22Rv1 (cell line): ENCODE results near the gene HNRNPF.

ENCODE experiments used
- CTCF ChIP-seq: fragments of 450-650 bp; IDR thresholded peaks from 2 replicates; pipeline ENCODE4 v1.5.1; 2017; ENCODE audit warnings: mild to moderate bottlenecking
- ZFX ChIP-seq: fragments of 450-650 bp; IDR thresholded peaks from 2 replicates; pipeline ENCODE4 v1.6.1; 2017; ENCODE audit warnings: antibody characterized with exemption, borderline replicate concordance

- no peak for TF ChIP-seq CTCF
- TF ChIP-seq ZFX: no peak
Observed at GRCh38 chr10:43391496-43391895, 17.5 kb downstream of the HNRNPF start.
